ENCODE measurements around the gene TRPM8.
"Not testable (repeated sequence)": the region's sequence is repeated elsewhere in the genome, so short reads cannot be mapped to it uniquely, and the experiment has no call there.

TRPM8 gene

GRCh38 chr2:233917116-233917515 lies at the start of gene TRPM8:
Gene TRPM8, plus strand, starts transcription at chr2:233917373. Its CDS starts 9,165 bp downstream, at chr2:233926538.
- no peak for DNase-seq (ENCODE audit: low read depth)

GRCh38 chr2:233867993-233868532 lies 49.1 kb upstream of the TRPM8 start, which contains the start of gene MSL3B:
Gene MSL3B, minus strand, starts transcription at chr2:233868386.
- DNase-seq (ENCODE audit: low read depth), result peak; percentile 26

- no peak for DNase-seq (ENCODE audit: low read depth)
These were observed 45.7 kb upstream of the TRPM8 start for GRCh38 chr2:233871432-233871831.

GRCh38 chr2:233872125-233872524 lies 45.0 kb upstream of the TRPM8 start:
- DNase-seq (ENCODE audit: low read depth), result not testable (repeated sequence)

GRCh38 chr2:233882353-233882752 lies 34.8 kb upstream of the TRPM8 start:
- DNase-seq (ENCODE audit: low read depth), result no peak

GRCh38 chr2:233892793-233893192 lies 24.4 kb upstream of the TRPM8 start:
- DNase-seq (ENCODE audit: low read depth), result no peak

- not testable (repeated sequence) for DNase-seq (ENCODE audit: low read depth)
These were observed 20.9 kb upstream of the TRPM8 start for GRCh38 chr2:233896253-233896652.

- no peak for DNase-seq (ENCODE audit: low read depth)
These were observed 15.8 kb upstream of the TRPM8 start for GRCh38 chr2:233901367-233901766.

- no peak for DNase-seq (ENCODE audit: low read depth)
These were observed 15.3 kb upstream of the TRPM8 start for GRCh38 chr2:233901884-233902283.

- no peak for DNase-seq (ENCODE audit: low read depth)
These were observed 11.2 kb upstream of the TRPM8 start for GRCh38 chr2:233905945-233906344.

- no peak for DNase-seq (ENCODE audit: low read depth)
These were observed 9.5 kb upstream of the TRPM8 start for GRCh38 chr2:233907627-233908026.

- DNase-seq (ENCODE audit: low read depth), result peak; percentile 1
These were observed 4.3 kb upstream of the TRPM8 start for GRCh38 chr2:233912691-233913423.

- DNase-seq (ENCODE audit: low read depth), result no peak
These were observed 2.0 kb upstream of the TRPM8 start for GRCh38 chr2:233915128-233915527.

GRCh38 chr2:233919319-233919718 lies 2.1 kb downstream of the TRPM8 start:
- no peak for DNase-seq (ENCODE audit: low read depth)

- DNase-seq (ENCODE audit: low read depth), result peak; percentile 1
These were observed 2.8 kb downstream of the TRPM8 start for GRCh38 chr2:233919938-233920337.

GRCh38 chr2:233922471-233922870 lies 5.3 kb downstream of the TRPM8 start:
- no peak for DNase-seq (ENCODE audit: low read depth)

- no peak for DNase-seq (ENCODE audit: low read depth)
These were observed 8.2 kb downstream of the TRPM8 start for GRCh38 chr2:233925402-233925801.

- no peak for DNase-seq (ENCODE audit: low read depth)
These were observed 9.6 kb downstream of the TRPM8 start for GRCh38 chr2:233926806-233927205.

GRCh38 chr2:233928594-233929351 lies 11.6 kb downstream of the TRPM8 start:
- no peak for DNase-seq (ENCODE audit: low read depth)

- no peak for DNase-seq (ENCODE audit: low read depth)
These were observed 12.3 kb downstream of the TRPM8 start for GRCh38 chr2:233929352-233930022.

- DNase-seq (ENCODE audit: low read depth), result peak; percentile 9
These were observed 17.4 kb downstream of the TRPM8 start for GRCh38 chr2:233934524-233934923.

- no peak for DNase-seq (ENCODE audit: low read depth)
These were observed 18.3 kb downstream of the TRPM8 start for GRCh38 chr2:233935426-233935825.

Measured in GM04504 (cell line).